Adrenal gland (tissue), 12 donors: ENCODE data around the gene TPO. TPM values are rescaled to one million over a fixed set of nuclear protein-coding genes. Genes with fewer than 3 reads are reported as not detected.

Experiments used
- DNase-seq, 7 donors: peaks; one replicate each; pipeline ENCODE4 v3.0.0-alpha.2; 2019 to 2020
- H3K27ac ChIP-seq, 5 donors: fragments of 200-600 bp; sonication (generic) in 4 of 5; 1 replicate in 3 of 5; 2 replicates in 2 of 5; pipeline versions ENCODE4 v1.5.1 to v1.8.0; 2016 to 2020; ENCODE audit warnings: mild to moderate bottlenecking in 1 of 5
- H3K27me3 ChIP-seq: fragments of 200-600 bp; 2 replicates; pipeline ENCODE4 v1.8.0; 2021
- H3K36me3 ChIP-seq, 2 donors: fragments of 200-600 bp; replicated peaks in 1 of 2; 1 replicate in 1 of 2; 2 replicates in 1 of 2; pipeline versions ENCODE4 v1.5.1 to v1.8.0; 2018 to 2022
- H3K4me1 ChIP-seq, 2 donors: fragments of 200-600 bp; replicated peaks in 1 of 2; 1 replicate in 1 of 2; 2 replicates in 1 of 2; pipeline versions ENCODE4 v1.5.1 to v1.8.0; 2018 to 2021
- H3K4me3 ChIP-seq, 4 donors: fragments of 200-600 bp; sonication (generic) in 3 of 4; one replicate each; pipeline ENCODE4 v1.5.1; 2016 to 2018
- H3K9me3 ChIP-seq, 3 donors: fragments of 200-600 bp; sonication (generic) in 1 of 3; replicated peaks in 1 of 3; 1 replicate in 2 of 3; 2 replicates in 1 of 3; pipeline versions ENCODE4 v1.5.1 to v1.8.0; 2016 to 2021
- CTCF ChIP-seq, 6 experiments: fragments of 450-650 bp in 4 of 6; fragments of 200-600 bp in 2 of 6; sonication (generic) in 1 of 6; IDR thresholded peaks; 1 replicate in 5 of 6; 2 replicates in 1 of 6; pipeline versions ENCODE4 v1.5.1 to v1.8.0; 2016 to 2021; ENCODE audit warnings: antibody characterized with exemption in 6 of 6, mild to moderate bottlenecking in 2 of 6, moderate library complexity in 1 of 6
- POLR2A ChIP-seq, 2 donors: fragments of 450-650 bp; IDR thresholded peaks; one replicate each; pipeline ENCODE4 v1.6.1; 2017; ENCODE audit warnings: antibody characterized with exemption in 2 of 2, mild to moderate bottlenecking in 2 of 2, moderate library complexity in 1 of 2
- WGBS, 4 donors: extraction: QIAGEN DNeasy Blood & Tissue Kit in 2 of 4; methylation state at CpG; one replicate each; pipeline versions ENCODE4 v1.1.5 to v1.1.7; 2013 to 2017; 5-methylcytosine and 5-hydroxymethylcytosine counted together
- intact Hi-C, 2 donors: fragments of 100-400 bp; cut with DNase I; formaldehyde crosslinking; loops; one replicate each; pipeline versions ENCODE4 v1.14.1 to v1.15.0; 2022 to 2023
- polyA plus RNA-seq, 3 donors: library from polyadenylated mRNA; stranded (reverse); fragments of 200-250 nt in 2 of 3; fragments of 350-450 nt in 1 of 3; fragmentation: Illumina TruSeq in 1 of 3; extraction: RNeasy Lipid Tissue Mini Kit (QIAGEN cat#74804) in 1 of 3; gene quantifications; one replicate each; pipeline ENCODE4 v1.2.3, GENCODE V29; 2013 to 2014
- total RNA-seq, 9 donors: library from RNA; depleted of rRNA in 4 of 9; stranded (reverse); fragments of >200 nt in 4 of 9; fragments of 120-200 nt in 1 of 9; fragmentation: NEBNext Ultra II Directional in 1 of 9; extraction: Animal tissue kit (Norgen Biotek cat#: 25700) in 1 of 9; gene quantifications; one replicate each; pipeline versions ENCODE4 v1.1.0 to v1.2.4, GENCODE V29; 2013 to 2023
- donor health status: healthy with polysubstance abuse.
- donor health status: Bipolar disorder and iron deficiency.
- donor health status: DM: yes; HTN: yes; CAD: no.
- donor health status: DM: no; HTN: no; CAD: no.
- donor health status: DM: no; HTN: no; CAD: no.
- donor health status: DM: yes; HTN: yes; CAD: no.

The TPO gene
- total and polyA plus RNA-seq, 12 donors: 0.08 to 16.0 (median 1.6) TPM; not detected in 8

- DNase-seq: no peak
- Histone ChIP-seq H3K9me3 (no peaks in the 10 kb centered on the region), H3K36me3 (no peaks in the 10 kb centered on the region), H3K4me1 (no peaks in the 10 kb centered on the region), H3K27me3 (no peaks in the 10 kb centered on the region), H3K4me3 (no peak overlapping the region), H3K27ac (no peak overlapping the region)
- TF ChIP-seq CTCF (IDR thresholded peaks at IDR 0.05) (no peak), POLR2A (IDR thresholded peaks at IDR 0.05) (no peak)
- 87 to 94% (median 91%) methylated on average over 21 to 22 of the region's 22 CpGs for WGBS, 4 donors
- intact Hi-C loops: no loop called here
Observed at GRCh38 chr2:1422131-1422530, 8.9 kb downstream of the TPO start.

- 85 to 94% (median 88%) methylated on average over 26 of the region's 26 CpGs for WGBS, 4 donors
- DNase-seq: no peak
- H3K27me3 ChIP-seq: no peaks in the 10 kb centered on the region
- TF ChIP-seq CTCF (IDR thresholded peaks at IDR 0.05): no peak
- no peak for TF ChIP-seq POLR2A (IDR thresholded peaks at IDR 0.05)
- no peaks in the 10 kb centered on the region for H3K9me3 ChIP-seq
- no peak overlapping the region for H3K4me3 ChIP-seq
- no peak overlapping the region for H3K27ac ChIP-seq
- intact Hi-C loops: no loop called here
- H3K36me3 ChIP-seq: no peaks in the 10 kb centered on the region
- no peaks in the 10 kb centered on the region for H3K4me1 ChIP-seq
Observed at GRCh38 chr2:1422716-1423285, 9.5 kb downstream of the TPO start.

GRCh38 chr2:1427086-1427485 is 13.8 kb downstream of the TPO start:
- TF ChIP-seq CTCF (IDR thresholded peaks at IDR 0.05) (no peak), POLR2A (IDR thresholded peaks at IDR 0.05) (no peak)
- Histone ChIP-seq H3K4me3 (no peak overlapping the region), H3K27me3 (no peaks in the 10 kb centered on the region), H3K27ac (no peak overlapping the region), H3K9me3 (no peaks in the 10 kb centered on the region), H3K36me3 (no peaks in the 10 kb centered on the region), H3K4me1 (no peaks in the 10 kb centered on the region)
- no peak for DNase-seq
- WGBS, 4 donors: 86 to 99% (median 87%) methylated on average over 3 of the region's 3 CpGs
- intact Hi-C loops: no loop called here

DNA sequence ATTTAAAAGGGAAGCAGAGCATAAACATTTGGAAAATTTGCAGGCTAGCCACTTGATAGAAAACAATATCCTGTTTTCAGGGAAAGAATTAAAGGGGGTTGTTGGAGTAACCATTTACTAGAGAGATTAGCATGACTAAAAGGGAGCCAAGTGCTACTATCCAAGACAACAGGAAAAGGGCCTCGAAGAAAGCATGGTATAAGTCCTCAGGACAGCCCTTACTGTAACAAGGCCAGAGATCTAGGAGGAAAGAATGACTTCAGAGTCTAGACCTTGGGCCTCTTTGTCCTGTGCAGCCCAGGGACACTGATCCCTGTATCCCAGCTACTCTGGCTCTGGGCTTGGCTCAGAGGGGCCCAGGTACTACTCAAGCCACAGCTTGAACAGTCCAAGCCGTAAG is 16.6 kb downstream of the TPO start:
- no peaks in the 10 kb centered on the region for H3K4me1 ChIP-seq
- TF ChIP-seq POLR2A (IDR thresholded peaks at IDR 0.05): no peak
- no peak for TF ChIP-seq CTCF (IDR thresholded peaks at IDR 0.05)
- no peaks in the 10 kb centered on the region for H3K27me3 ChIP-seq
- no peak overlapping the region for H3K27ac ChIP-seq
- no peak for DNase-seq
- H3K36me3 ChIP-seq: no peaks in the 10 kb centered on the region
- 67 to 88% (median 81%) methylated on average over 1 to 2 of the region's 2 CpGs for WGBS, 4 donors
- intact Hi-C loops: no loop called here
- H3K4me3 ChIP-seq: no peak overlapping the region
- H3K9me3 ChIP-seq: no peaks in the 10 kb centered on the region
